LNCAP (cell line): ENCODE results near the gene MAGI2.

Experiments used
- TF ChIP-seq, protein P1 (sequence below): fragments of 450-650 bp; IDR thresholded peaks from 2 replicates; pipeline ENCODE4 v1.5.1; 2017; ENCODE audit warnings: mild to moderate bottlenecking

Gene MAGI2

GRCh38 chr7:78400038-78400437 is 1053.4 kb downstream of the MAGI2 start:
- TF ChIP-seq, protein P1, sequence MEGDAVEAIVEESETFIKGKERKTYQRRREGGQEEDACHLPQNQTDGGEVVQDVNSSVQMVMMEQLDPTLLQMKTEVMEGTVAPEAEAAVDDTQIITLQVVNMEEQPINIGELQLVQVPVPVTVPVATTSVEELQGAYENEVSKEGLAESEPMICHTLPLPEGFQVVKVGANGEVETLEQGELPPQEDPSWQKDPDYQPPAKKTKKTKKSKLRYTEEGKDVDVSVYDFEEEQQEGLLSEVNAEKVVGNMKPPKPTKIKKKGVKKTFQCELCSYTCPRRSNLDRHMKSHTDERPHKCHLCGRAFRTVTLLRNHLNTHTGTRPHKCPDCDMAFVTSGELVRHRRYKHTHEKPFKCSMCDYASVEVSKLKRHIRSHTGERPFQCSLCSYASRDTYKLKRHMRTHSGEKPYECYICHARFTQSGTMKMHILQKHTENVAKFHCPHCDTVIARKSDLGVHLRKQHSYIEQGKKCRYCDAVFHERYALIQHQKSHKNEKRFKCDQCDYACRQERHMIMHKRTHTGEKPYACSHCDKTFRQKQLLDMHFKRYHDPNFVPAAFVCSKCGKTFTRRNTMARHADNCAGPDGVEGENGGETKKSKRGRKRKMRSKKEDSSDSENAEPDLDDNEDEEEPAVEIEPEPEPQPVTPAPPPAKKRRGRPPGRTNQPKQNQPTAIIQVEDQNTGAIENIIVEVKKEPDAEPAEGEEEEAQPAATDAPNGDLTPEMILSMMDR, result no peak

- TF ChIP-seq, protein P1, result no peak
Observed at GRCh38 chr7:78399033-78399769, 1054.3 kb downstream of the MAGI2 start.

GRCh38 chr7:78398576-78398975 is 1054.9 kb downstream of the MAGI2 start:
- TF ChIP-seq, protein P1, result no peak

DNA sequence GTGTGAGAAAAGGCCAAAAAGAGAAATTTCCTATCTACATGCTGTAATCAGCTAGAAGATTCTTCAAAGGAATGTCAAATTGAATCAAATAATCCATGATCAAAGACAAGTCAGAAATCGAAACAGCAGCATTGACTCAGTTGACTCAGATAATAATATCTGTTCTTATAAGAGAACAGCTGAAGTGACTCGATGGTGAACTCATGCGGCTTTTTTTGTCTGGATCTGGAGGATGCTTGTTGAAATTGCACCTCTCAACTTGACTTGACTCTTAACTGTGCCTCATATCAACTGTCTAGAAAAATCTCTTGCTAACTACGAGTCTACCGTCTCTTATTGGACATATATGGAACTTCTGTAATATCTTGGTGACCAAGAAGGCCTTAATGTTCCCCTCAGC is 1055.4 kb downstream of the MAGI2 start:
- TF ChIP-seq, protein P1, result no peak

DNA sequence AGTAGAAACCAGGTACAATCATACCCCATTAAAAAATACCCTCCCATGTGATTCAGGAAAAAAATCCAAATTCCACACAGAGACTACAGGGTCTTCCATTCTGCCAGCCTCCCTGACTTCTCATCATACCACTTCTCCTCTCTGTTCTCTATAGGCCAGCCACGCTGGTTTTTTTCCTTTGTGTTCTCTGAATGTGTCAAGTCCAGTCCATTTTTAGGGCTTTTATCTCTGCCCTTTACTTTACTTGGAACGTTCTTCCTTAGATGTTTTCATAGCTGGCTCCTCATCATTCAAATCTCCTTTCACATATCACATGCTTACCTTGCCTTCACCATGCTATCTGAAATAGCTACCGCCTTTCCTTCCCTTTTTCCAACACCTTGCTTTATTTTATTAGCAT is 1057.3 kb downstream of the MAGI2 start:
- TF ChIP-seq, protein P1, result no peak

- TF ChIP-seq, protein P1, result no peak
Observed at GRCh38 chr7:78395298-78396036, 1058.0 kb downstream of the MAGI2 start.

DNA sequence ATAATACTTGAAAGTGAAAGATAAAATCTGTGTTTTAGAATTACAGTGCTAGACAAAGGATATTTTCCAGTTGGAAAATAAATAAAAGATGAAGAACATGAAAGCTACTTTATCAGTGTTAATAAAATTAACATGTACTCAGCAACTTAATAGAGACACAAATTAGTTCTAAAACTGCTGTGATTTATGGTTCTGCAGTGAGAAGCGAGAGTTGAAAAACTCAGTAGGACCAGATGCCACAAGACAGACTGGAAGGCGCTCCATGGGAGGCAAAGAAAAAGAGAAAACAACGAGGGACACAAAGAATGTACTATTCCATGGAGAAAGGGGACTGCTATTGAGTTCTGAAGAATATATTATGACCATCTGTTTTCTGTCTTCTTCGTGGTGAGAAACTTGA is 1064.4 kb downstream of the MAGI2 start:
- TF ChIP-seq, protein P1, result no peak
